WTC11 (cell line): ENCODE results near the gene PPM1L. TPM values are rescaled to one million over a fixed set of nuclear protein-coding genes. Genes with fewer than 3 reads are reported as not detected.

Experiments
- ATAC-seq: fragments of 200-7000 bp; cut with Tn5 transposase; 2 replicates; pipeline ENCODE4 v1.10.0; 2021; ENCODE audit warnings: mild to moderate bottlenecking, moderate library complexity
- CTCF ChIA-PET: fragments of 300-600 bp; sonication (Branson Sonifier 250); formaldehyde crosslinking; loops from one replicate; lab custom pipeline; 2021; ENCODE audit warnings: antibody characterized with exemption; lab: Charles Lee
- POLR2A ChIA-PET: fragments of 350-600 bp; sonication (Branson Sonifier 250); formaldehyde crosslinking; loops from one replicate; lab custom pipeline; 2021; ENCODE audit warnings: antibody characterized with exemption; lab: Charles Lee
- DNase-seq: peaks from one replicate; pipeline ENCODE4 v3.0.0; 2021; ENCODE audit warnings: low spot score
- H3K27ac Mint-ChIP-seq: 2 replicates; pipeline ENCODE4 v1.8.0; 2021; ENCODE audit warnings: mixed read lengths
- H3K27me3 Mint-ChIP-seq: 2 replicates; pipeline ENCODE4 v1.8.0; 2021; ENCODE audit warnings: low read depth, mild to moderate bottlenecking, moderate library complexity, mixed read lengths
- H3K36me3 Mint-ChIP-seq: 2 replicates; pipeline ENCODE4 v1.8.0; 2021; ENCODE audit warnings: mixed read lengths
- H3K4me1 Mint-ChIP-seq: 2 replicates; pipeline ENCODE4 v1.8.0; 2022; ENCODE audit warnings: mixed read lengths
- H3K4me3 Mint-ChIP-seq: 2 replicates; pipeline ENCODE4 v1.8.0; 2021; ENCODE audit warnings: mild to moderate bottlenecking, moderate library complexity, mixed read lengths
- H3K9me3 Mint-ChIP-seq: 2 replicates; pipeline ENCODE4 v1.8.0; 2021; ENCODE audit warnings: mixed read lengths
- ATF3 ChIP-seq: sonication (generic); formaldehyde crosslinking; conservative IDR thresholded peaks from 2 replicates; pipeline ENCODE4 v1.8.1; 2022; ENCODE audit warnings: mild to moderate bottlenecking, missing genetic modification reagents
- IRF1 ChIP-seq: sonication (generic); formaldehyde crosslinking; IDR thresholded peaks from 2 replicates; pipeline ENCODE4 v1.8.0; 2023; ENCODE audit warnings: missing genetic modification reagents
- JAZF1 ChIP-seq: fragments of 250-450 bp; sonication (Bioruptor Pico); IDR thresholded peaks from 2 replicates; pipeline ENCODE4 v1.9.0; 2021; ENCODE audit warnings: moderate library complexity, mild to moderate bottlenecking, inconsistent platforms
- KAT7 ChIP-seq: sonication (generic); formaldehyde crosslinking; IDR thresholded peaks from 2 replicates; pipeline ENCODE4 v1.8.1; 2023; ENCODE audit warnings: missing genetic modification reagents, mild to moderate bottlenecking, borderline replicate concordance
- MLX ChIP-seq: sonication (generic); formaldehyde crosslinking; IDR thresholded peaks from 2 replicates; pipeline ENCODE4 v1.8.1; 2023; ENCODE audit warnings: mild to moderate bottlenecking, missing genetic modification reagents, moderate library complexity
- PREB ChIP-seq: sonication (generic); formaldehyde crosslinking; IDR thresholded peaks from 2 replicates; pipeline ENCODE4 v1.8.1; 2022; ENCODE audit warnings: mild to moderate bottlenecking, missing genetic modification reagents, moderate library complexity, borderline replicate concordance
- RORB ChIP-seq: fragments of 250-450 bp; sonication (Bioruptor Pico); IDR thresholded peaks from 2 replicates; pipeline ENCODE4 v1.9.0; 2021; ENCODE audit warnings: mild to moderate bottlenecking
- STAT6 ChIP-seq: sonication (generic); formaldehyde crosslinking; conservative IDR thresholded peaks from 2 replicates; pipeline ENCODE4 v1.8.1; 2023; ENCODE audit warnings: mild to moderate bottlenecking, low read depth, missing genetic modification reagents, moderate library complexity
- TEAD1 ChIP-seq: sonication (generic); formaldehyde crosslinking; IDR thresholded peaks from 2 replicates; pipeline ENCODE4 v1.8.0; 2022; ENCODE audit warnings: mild to moderate bottlenecking, missing genetic modification reagents
- ZNF232 ChIP-seq: sonication (generic); formaldehyde crosslinking; IDR thresholded peaks from 2 replicates; pipeline ENCODE4 v1.8.0; 2022; ENCODE audit warnings: mild to moderate bottlenecking, missing genetic modification reagents
- ZNF317 ChIP-seq: sonication (generic); formaldehyde crosslinking; IDR thresholded peaks from 2 replicates; pipeline ENCODE4 v1.8.1; 2023; ENCODE audit warnings: low read depth, mild to moderate bottlenecking, moderate library complexity, missing genetic modification reagents, borderline replicate concordance
- ZNF425 ChIP-seq: fragments of 250-450 bp; sonication (Bioruptor Pico); conservative IDR thresholded peaks from 2 replicates; pipeline ENCODE4 v1.9.0; 2021; ENCODE audit warnings: mild to moderate bottlenecking
- ZNF671 ChIP-seq: fragments of 250-450 bp; sonication (Bioruptor Pico); IDR thresholded peaks from 2 replicates; pipeline ENCODE4 v1.8.0; 2021; ENCODE audit warnings: mild to moderate bottlenecking
- ZSCAN18 ChIP-seq: fragments of 250-450 bp; sonication (Bioruptor Pico); IDR thresholded peaks from 2 replicates; pipeline ENCODE4 v2.1.2; 2022; ENCODE audit warnings: mild to moderate bottlenecking, moderate library complexity
- total RNA-seq: library from RNA; stranded (reverse); gene quantifications from 3 replicates; pipeline ENCODE4 v1.2.3, GENCODE V29; 2021

The PPM1L gene
- total RNA-seq, 1 experiment from 2014 or later: 18.1 TPM

GRCh38 chr3:160829486-160830009 is 73.5 kb downstream of the PPM1L start (continued):
- TF ChIP-seq ZSCAN18 (CRISPR knock-in tag) (no peak), ZNF232 (no peak), ATF3 (CRISPR knock-in tag) (no peak)

GRCh38 chr3:160830796-160831195 is 74.8 kb downstream of the PPM1L start:
- H3K9me3 Mint-ChIP-seq: peaks cover 20% of the 10 kb centered on the region
- TF ChIP-seq IRF1 (CRISPR knock-in tag): no peak
- TF ChIP-seq ZNF425 (CRISPR knock-in tag): no peak
- no peak for TF ChIP-seq RORB
- no peak for TF ChIP-seq TEAD1 (CRISPR knock-in tag)
- no peak for TF ChIP-seq KAT7 (CRISPR knock-in tag)
- TF ChIP-seq ZNF317: no peak
- TF ChIP-seq ZNF671 (CRISPR knock-in tag): no peak
- TF ChIP-seq JAZF1 (CRISPR knock-in tag): no peak
- no peak for TF ChIP-seq ZNF232
- TF ChIP-seq, all 79 proteins: peak for 0
- ATAC-seq (no peak), DNase-seq (no peak)
- peaks cover 12% of the 10 kb centered on the region for H3K4me1 Mint-ChIP-seq
- H3K27ac Mint-ChIP-seq: no peak overlapping the region
- H3K36me3 Mint-ChIP-seq: peaks cover 3% of the 10 kb centered on the region; the same call in 1 of the 2 replicates
- no peaks in the 10 kb centered on the region for H3K27me3 Mint-ChIP-seq
- ChIA-PET CTCF (no interaction called here), POLR2A (no interaction called here)
- H3K4me3 Mint-ChIP-seq: no peak overlapping the region

- Mint-ChIP-seq H3K9me3 (peaks cover 20% of the 10 kb centered on the region), H3K27me3 (no peaks in the 10 kb centered on the region), H3K4me1 (peaks cover 14% of the 10 kb centered on the region), H3K27ac (no peak overlapping the region), H3K4me3 (no peak overlapping the region), H3K36me3 (peaks cover 3% of the 10 kb centered on the region; the same call in 1 of the 2 replicates)
- CTCF ChIA-PET: no interaction called here
- POLR2A ChIA-PET: no interaction called here
- ATAC-seq (no peak), DNase-seq (no peak)
- TF ChIP-seq ZNF671 (CRISPR knock-in tag): no peak
- TF ChIP-seq MLX (CRISPR knock-in tag): no peak
- TF ChIP-seq PREB: no peak
- no peak for TF ChIP-seq STAT6 (CRISPR knock-in tag)
Measured at GRCh38 chr3:160831401-160831800, 75.4 kb downstream of the PPM1L start.
